Measurements from ENCODE around the gene HSPBP1.

DNA sequence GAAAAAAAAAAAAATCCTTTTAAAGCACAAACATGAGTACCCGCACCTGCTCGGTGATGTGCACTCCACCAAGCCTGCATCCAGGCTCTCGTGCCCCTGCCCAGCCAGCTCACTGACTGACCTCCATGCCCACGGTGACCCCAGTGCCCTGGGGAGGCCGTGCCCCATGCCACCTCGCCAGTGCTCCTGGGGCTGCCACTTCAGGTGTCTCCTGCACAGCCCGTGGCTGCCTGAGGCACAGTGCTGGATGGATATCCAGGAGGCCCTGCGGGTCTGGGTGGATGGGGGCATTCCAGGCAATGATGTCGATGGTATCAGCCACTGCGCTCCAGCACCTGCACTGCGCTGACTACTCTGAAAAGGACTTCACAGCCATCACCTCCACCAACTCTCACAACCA is 30.1 kb downstream of the HSPBP1 start:
- TF ChIP-seq SP1 (CRISPR knock-in tag; conservative IDR thresholded peaks at IDR 0.05) (no peak), ZNF416 (CRISPR knock-in tag; IDR thresholded peaks at IDR 0.05) (no peak), CREM (CRISPR knock-in tag; IDR thresholded peaks at IDR 0.05) (no peak), RELA (CRISPR knock-in tag; IDR thresholded peaks at IDR 0.05; ENCODE audit: borderline replicate concordance) (no peak), CTCF (IDR thresholded peaks at IDR 0.05) (no peak), IRF2 (CRISPR knock-in tag; IDR thresholded peaks at IDR 0.05; ENCODE audit: borderline replicate concordance, low read depth) (no peak), ATF3 (CRISPR knock-in tag; conservative IDR thresholded peaks at IDR 0.05) (no peak), MLX (CRISPR knock-in tag; IDR thresholded peaks at IDR 0.05) (no peak), ZNF317 (CRISPR knock-in tag; IDR thresholded peaks at IDR 0.05; ENCODE audit: borderline replicate concordance, low read depth) (no peak), MAX (CRISPR knock-in tag; IDR thresholded peaks at IDR 0.05) (no peak)
- TF ChIP-seq, protein P1, sequence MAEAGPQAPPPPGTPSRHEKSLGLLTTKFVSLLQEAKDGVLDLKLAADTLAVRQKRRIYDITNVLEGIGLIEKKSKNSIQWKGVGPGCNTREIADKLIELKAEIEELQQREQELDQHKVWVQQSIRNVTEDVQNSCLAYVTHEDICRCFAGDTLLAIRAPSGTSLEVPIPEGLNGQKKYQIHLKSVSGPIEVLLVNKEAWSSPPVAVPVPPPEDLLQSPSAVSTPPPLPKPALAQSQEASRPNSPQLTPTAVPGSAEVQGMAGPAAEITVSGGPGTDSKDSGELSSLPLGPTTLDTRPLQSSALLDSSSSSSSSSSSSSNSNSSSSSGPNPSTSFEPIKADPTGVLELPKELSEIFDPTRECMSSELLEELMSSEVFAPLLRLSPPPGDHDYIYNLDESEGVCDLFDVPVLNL (CRISPR knock-in tag; IDR thresholded peaks at IDR 0.05; ENCODE audit: borderline replicate concordance, low read depth), result no peak
- TF ChIP-seq, protein P2, sequence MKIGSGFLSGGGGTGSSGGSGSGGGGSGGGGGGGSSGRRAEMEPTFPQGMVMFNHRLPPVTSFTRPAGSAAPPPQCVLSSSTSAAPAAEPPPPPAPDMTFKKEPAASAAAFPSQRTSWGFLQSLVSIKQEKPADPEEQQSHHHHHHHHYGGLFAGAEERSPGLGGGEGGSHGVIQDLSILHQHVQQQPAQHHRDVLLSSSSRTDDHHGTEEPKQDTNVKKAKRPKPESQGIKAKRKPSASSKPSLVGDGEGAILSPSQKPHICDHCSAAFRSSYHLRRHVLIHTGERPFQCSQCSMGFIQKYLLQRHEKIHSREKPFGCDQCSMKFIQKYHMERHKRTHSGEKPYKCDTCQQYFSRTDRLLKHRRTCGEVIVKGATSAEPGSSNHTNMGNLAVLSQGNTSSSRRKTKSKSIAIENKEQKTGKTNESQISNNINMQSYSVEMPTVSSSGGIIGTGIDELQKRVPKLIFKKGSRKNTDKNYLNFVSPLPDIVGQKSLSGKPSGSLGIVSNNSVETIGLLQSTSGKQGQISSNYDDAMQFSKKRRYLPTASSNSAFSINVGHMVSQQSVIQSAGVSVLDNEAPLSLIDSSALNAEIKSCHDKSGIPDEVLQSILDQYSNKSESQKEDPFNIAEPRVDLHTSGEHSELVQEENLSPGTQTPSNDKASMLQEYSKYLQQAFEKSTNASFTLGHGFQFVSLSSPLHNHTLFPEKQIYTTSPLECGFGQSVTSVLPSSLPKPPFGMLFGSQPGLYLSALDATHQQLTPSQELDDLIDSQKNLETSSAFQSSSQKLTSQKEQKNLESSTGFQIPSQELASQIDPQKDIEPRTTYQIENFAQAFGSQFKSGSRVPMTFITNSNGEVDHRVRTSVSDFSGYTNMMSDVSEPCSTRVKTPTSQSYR (CRISPR knock-in tag; IDR thresholded peaks at IDR 0.05), result no peak
- TF ChIP-seq, protein P3, sequence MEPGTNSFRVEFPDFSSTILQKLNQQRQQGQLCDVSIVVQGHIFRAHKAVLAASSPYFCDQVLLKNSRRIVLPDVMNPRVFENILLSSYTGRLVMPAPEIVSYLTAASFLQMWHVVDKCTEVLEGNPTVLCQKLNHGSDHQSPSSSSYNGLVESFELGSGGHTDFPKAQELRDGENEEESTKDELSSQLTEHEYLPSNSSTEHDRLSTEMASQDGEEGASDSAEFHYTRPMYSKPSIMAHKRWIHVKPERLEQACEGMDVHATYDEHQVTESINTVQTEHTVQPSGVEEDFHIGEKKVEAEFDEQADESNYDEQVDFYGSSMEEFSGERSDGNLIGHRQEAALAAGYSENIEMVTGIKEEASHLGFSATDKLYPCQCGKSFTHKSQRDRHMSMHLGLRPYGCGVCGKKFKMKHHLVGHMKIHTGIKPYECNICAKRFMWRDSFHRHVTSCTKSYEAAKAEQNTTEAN (CRISPR knock-in tag; IDR thresholded peaks at IDR 0.05), result no peak
